Brain microvascular endothelial cell (primary cell): ENCODE results near the gene DNAJC21.

Source experiments
- DNase-seq: peaks from one replicate; pipeline ENCODE4 v3.0.0-alpha.2; 2020
- H3K27ac ChIP-seq: fragments of 250-450 bp; sonication (Bioruptor Pico); 2 replicates; pipeline ENCODE4 v1.5.1; 2020; ENCODE audit warnings: mild to moderate bottlenecking, moderate library complexity
- H3K27me3 ChIP-seq: fragments of 250-450 bp; sonication (Bioruptor Pico); replicated peaks from 2 replicates; pipeline ENCODE4 v1.5.1; 2020; ENCODE audit warnings: mild to moderate bottlenecking
- H3K36me3 ChIP-seq: fragments of 250-450 bp; sonication (Bioruptor Pico); replicated peaks from 2 replicates; pipeline ENCODE4 v1.5.1; 2020; ENCODE audit warnings: mild to moderate bottlenecking
- H3K4me3 ChIP-seq: 2 replicates; pipeline ENCODE4 v1.5.1; 2011; ENCODE audit warnings: low read depth, mild to moderate bottlenecking, control low read depth, low read length, moderate library complexity
- CTCF ChIP-seq: IDR thresholded peaks from 2 replicates; pipeline ENCODE4 v1.5.1; 2011; ENCODE audit warnings: low read depth, mild to moderate bottlenecking, moderate library complexity, low read length, control low read depth, inconsistent platforms; ENCODE audit errors: missing control alignments
- in situ Hi-C: cut with HindIII; loops from 2 replicates; pipeline ENCODE4 v1.10.0; 2017; ENCODE audit warnings: low sequenced_read_pairs, low pct_ligation_motif_present

DNAJC21 gene

GRCh38 chr5:34929720-34930461, 532 bp downstream of the DNAJC21 start:
- Histone ChIP-seq H3K4me3 (peak overlapping the region; percentile 90), H3K27me3 (no peaks in the 10 kb centered on the region), H3K27ac (peak overlapping the region; percentile 66), H3K36me3 (peaks cover 12% of the 10 kb centered on the region)
- TF ChIP-seq CTCF = no peak
- peak; percentile 66 for DNase-seq
- in situ Hi-C loops = no loop called here

DNA sequence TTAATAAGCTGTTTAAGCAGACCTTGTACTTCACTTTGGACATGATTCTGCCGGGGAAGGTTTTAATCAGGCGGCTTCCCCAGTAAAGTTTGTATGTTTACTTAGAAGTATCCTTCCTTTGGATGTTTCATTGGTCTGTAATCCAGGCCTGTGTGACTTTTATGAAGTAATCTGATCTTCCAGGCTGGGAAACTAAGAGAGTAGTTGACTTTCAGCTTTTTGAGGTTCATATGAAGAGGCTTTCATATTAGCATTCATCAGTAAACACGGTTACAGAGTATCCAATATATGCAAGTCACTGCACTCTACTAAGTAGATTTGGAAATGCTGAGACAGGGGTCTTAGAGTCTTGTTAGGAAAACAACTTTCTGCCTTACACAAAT, 1.1 kb downstream of the DNAJC21 start:
- Histone ChIP-seq H3K27me3 (no peaks in the 10 kb centered on the region), H3K27ac (peak overlapping the region; percentile 66), H3K36me3 (peaks cover 10% of the 10 kb centered on the region), H3K4me3 (peak overlapping the region; percentile 90)
- DNase-seq = peak; percentile 22
- TF ChIP-seq CTCF = no peak
- in situ Hi-C loops = no loop called here

DNA sequence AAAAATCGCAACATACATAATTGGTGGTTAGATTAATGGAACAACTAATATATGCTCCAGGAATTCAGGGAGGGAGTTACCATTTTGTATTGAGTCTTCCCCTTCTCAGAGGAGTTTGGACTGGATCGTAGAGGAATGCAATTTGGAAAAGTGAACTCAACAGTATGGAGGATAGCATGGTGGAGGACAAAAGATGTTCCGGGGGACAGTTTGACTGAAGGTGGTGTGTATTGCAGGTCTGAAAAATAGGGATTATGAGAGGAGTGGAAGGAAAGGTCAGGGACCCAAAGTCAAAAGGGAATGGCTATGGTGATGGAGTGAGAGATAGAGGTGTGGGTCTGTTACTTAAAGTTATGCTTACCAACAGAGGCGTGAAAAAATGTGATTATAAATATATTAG, 1.5 kb downstream of the DNAJC21 start:
- in situ Hi-C loops = no loop called here
- Histone ChIP-seq H3K27me3 (no peaks in the 10 kb centered on the region), H3K27ac (peak overlapping the region; percentile 66), H3K4me3 (peak overlapping the region; percentile 90), H3K36me3 (peaks cover 5% of the 10 kb centered on the region)
- TF ChIP-seq CTCF = no peak
- no peak for DNase-seq

DNA sequence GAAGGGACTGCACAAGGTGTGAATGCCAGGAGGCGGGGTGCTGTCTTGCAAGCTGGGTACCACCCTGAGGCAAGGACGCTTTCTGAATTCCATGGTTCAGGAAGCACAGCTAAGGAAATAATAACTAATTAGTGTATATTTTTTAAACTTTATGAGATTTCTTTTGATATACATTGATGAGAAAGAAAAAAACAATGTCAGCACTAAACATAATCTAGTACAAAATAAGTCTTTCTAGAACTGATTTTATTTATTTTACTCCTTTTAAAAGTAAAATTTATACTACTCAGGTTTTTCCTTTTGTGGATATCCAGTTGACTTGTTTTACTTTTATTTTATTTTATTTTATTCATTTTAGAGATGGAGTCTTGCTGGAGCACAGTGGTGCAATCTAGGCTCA, 3.6 kb downstream of the DNAJC21 start:
- no peak for DNase-seq
- in situ Hi-C loops = no loop called here
- TF ChIP-seq CTCF = no peak
- Histone ChIP-seq H3K27ac (no peak overlapping the region), H3K36me3 (peaks cover 17% of the 10 kb centered on the region), H3K4me3 (no peak overlapping the region), H3K27me3 (no peaks in the 10 kb centered on the region)

DNA sequence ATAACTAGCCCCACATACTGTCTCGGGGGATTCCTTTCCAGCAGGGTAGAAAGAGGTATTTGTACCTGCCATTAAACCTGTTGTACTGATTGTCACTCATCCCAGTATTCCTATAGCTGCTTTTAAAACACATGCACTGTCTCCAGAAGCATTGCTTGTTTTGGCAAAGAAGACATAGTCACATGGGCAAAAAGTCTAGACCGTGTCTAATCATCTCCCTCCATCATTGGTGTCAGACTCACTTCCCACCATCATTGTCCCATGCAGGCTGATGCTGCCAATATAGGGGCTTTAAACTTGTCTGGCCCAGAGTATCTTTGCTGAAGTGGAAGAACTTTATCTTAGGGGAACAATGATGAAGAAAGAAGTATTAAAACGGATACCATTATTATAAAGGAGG, 12.6 kb downstream of the DNAJC21 start:
- in situ Hi-C loops = no loop called here
- no peak overlapping the region for H3K27ac ChIP-seq
- DNase-seq = peak; percentile 13
- H3K4me3 ChIP-seq = no peak overlapping the region
- TF ChIP-seq CTCF = no peak
- no peaks in the 10 kb centered on the region for H3K27me3 ChIP-seq
- H3K36me3 ChIP-seq = peaks cover 36% of the 10 kb centered on the region

GRCh38 chr5:34944044-34944443, 14.7 kb downstream of the DNAJC21 start:
- in situ Hi-C loops = no loop called here
- Histone ChIP-seq H3K27me3 (no peaks in the 10 kb centered on the region), H3K4me3 (no peak overlapping the region), H3K27ac (no peak overlapping the region), H3K36me3 (peaks cover 24% of the 10 kb centered on the region)
- TF ChIP-seq CTCF = no peak
- DNase-seq = no peak
